Measurements from ENCODE around the gene MAP4K3.

GRCh38 chr2:39350658-39351057 is 86.4 kb downstream of the MAP4K3 start:
- TF ChIP-seq CTCF (IDR thresholded peaks at IDR 0.05) (no peak), POLR2A (IDR thresholded peaks at IDR 0.05) (no peak)
